ENCODE measurements around the gene DCST2. TPM values are rescaled to one million over a fixed set of nuclear protein-coding genes. Genes with fewer than 3 reads are reported as not detected.

The DCST2 gene
- total RNA-seq, 1 donor from 2014 or later, result not detected

GRCh38 chr1:155026588-155026987 is 7.0 kb downstream of the DCST2 start:
- no peak for DNase-seq (ENCODE audit: low spot score)

GRCh38 chr1:155026154-155026553 is 7.4 kb downstream of the DCST2 start:
- DNase-seq (ENCODE audit: low spot score), result no peak

GRCh38 chr1:155024315-155024714 is 9.3 kb downstream of the DCST2 start:
- no peak for DNase-seq (ENCODE audit: low spot score)

GRCh38 chr1:155023627-155024026 is 10.0 kb downstream of the DCST2 start:
- DNase-seq (ENCODE audit: low spot score), result no peak

- DNase-seq (ENCODE audit: low spot score), result no peak
Observed at GRCh38 chr1:155022927-155023236, 10.7 kb downstream of the DCST2 start.

- no peak for DNase-seq (ENCODE audit: low spot score)
Observed at GRCh38 chr1:155022136-155022926, 11.2 kb downstream of the DCST2 start.

GRCh38 chr1:155019377-155020245 is 14.0 kb downstream of the DCST2 start:
- DNase-seq (ENCODE audit: low spot score), result no peak

GRCh38 chr1:155018617-155019348 is 14.8 kb downstream of the DCST2 start:
- no peak for DNase-seq (ENCODE audit: low spot score)

GRCh38 chr1:155017946-155018316 is 15.7 kb downstream of the DCST2 start:
- DNase-seq (ENCODE audit: low spot score), result no peak

- peak; percentile 93 for DNase-seq (ENCODE audit: low spot score)
Observed at GRCh38 chr1:155017041-155017945, 16.3 kb downstream of the DCST2 start.

- DNase-seq (ENCODE audit: low spot score), result no peak
Observed at GRCh38 chr1:155016231-155016831, 17.2 kb downstream of the DCST2 start.

- DNase-seq (ENCODE audit: low spot score), result no peak
Observed at GRCh38 chr1:155015527-155016230, 17.9 kb downstream of the DCST2 start.

GRCh38 chr1:155014709-155015508 is 18.7 kb downstream of the DCST2 start:
- no peak for DNase-seq (ENCODE audit: low spot score)

- DNase-seq (ENCODE audit: low spot score), result no peak
Observed at GRCh38 chr1:155013632-155014031, 19.9 kb downstream of the DCST2 start.

- no peak for DNase-seq (ENCODE audit: low spot score)
Observed at GRCh38 chr1:155012776-155013602, 20.6 kb downstream of the DCST2 start.

GRCh38 chr1:155012026-155012546 is 21.5 kb downstream of the DCST2 start:
- peak; percentile 91 for DNase-seq (ENCODE audit: low spot score)

- no peak for DNase-seq (ENCODE audit: low spot score)
Observed at GRCh38 chr1:155011437-155012025, 22.1 kb downstream of the DCST2 start.

GRCh38 chr1:155011004-155011416 is 22.6 kb downstream of the DCST2 start:
- DNase-seq (ENCODE audit: low spot score), result no peak

Data from umbilical cord (tissue), 2 donors.